OCI-LY1 (cell line): ENCODE measurements around the gene ATAT1.

ENCODE experiments used
- H2AFZ ChIP-seq: fragments of 200-600 bp; sonication (generic), shearing (Covaris generic); 2 replicates; pipeline ENCODE4 v1.6.0; 2014; ENCODE audit warnings: antibody characterized with exemption, mild to moderate bottlenecking, low read length
- H3F3A ChIP-seq: fragments of 200-600 bp; sonication (generic), shearing (Covaris generic); 2 replicates; pipeline ENCODE4 v1.6.0; 2014; ENCODE audit warnings: mild to moderate bottlenecking, antibody characterized with exemption, low read length, moderate library complexity; ENCODE audit not compliant: insufficient read depth
- H3K27ac ChIP-seq: fragments of 200-600 bp; sonication (generic); 2 replicates; pipeline ENCODE4 v1.5.1; 2014; ENCODE audit warnings: low read length, mixed run types, mild to moderate bottlenecking, low read depth; ENCODE audit not compliant: poor library complexity, severe bottlenecking
- H3K27me3 ChIP-seq: fragments of 200-600 bp; sonication (generic); 2 replicates; pipeline ENCODE4 v1.6.0; 2014; ENCODE audit warnings: antibody characterized with exemption, mild to moderate bottlenecking, low read length, moderate library complexity; ENCODE audit not compliant: insufficient read depth
- H3K36me3 ChIP-seq: fragments of 200-600 bp; sonication (generic); 2 replicates; pipeline ENCODE4 v1.6.1; 2014; ENCODE audit warnings: mild to moderate bottlenecking, antibody characterized with exemption, low read length, moderate library complexity, mixed read lengths; ENCODE audit not compliant: insufficient read depth
- H3K4me1 ChIP-seq: fragments of 200-600 bp; sonication (generic); 2 replicates; pipeline ENCODE4 v1.5.1; 2014; ENCODE audit warnings: mild to moderate bottlenecking, low read length, moderate library complexity; ENCODE audit not compliant: insufficient read depth, severe bottlenecking
- H3K4me2 ChIP-seq: fragments of 200-600 bp; sonication (generic), shearing (Covaris generic); 2 replicates; pipeline ENCODE4 v1.6.1; 2014; ENCODE audit warnings: low read length
- H3K4me3 ChIP-seq: fragments of 200-600 bp; sonication (generic); 2 replicates; pipeline ENCODE4 v1.5.1; 2014; ENCODE audit warnings: low read length, low read depth, mild to moderate bottlenecking, mixed read lengths; ENCODE audit not compliant: poor library complexity, severe bottlenecking
- H3K79me2 ChIP-seq: fragments of 200-600 bp; shearing (Covaris generic); 2 replicates; pipeline ENCODE4 v1.6.1; 2016; ENCODE audit warnings: mixed run types, low read length, mixed read lengths; ENCODE audit not compliant: insufficient read depth
- H3K9ac ChIP-seq: fragments of 200-600 bp; sonication (generic), shearing (Covaris generic); 2 replicates; pipeline ENCODE4 v1.6.1; 2014; ENCODE audit warnings: mild to moderate bottlenecking, low read length, mixed read lengths
- H3K9me2 ChIP-seq: fragments of 200-600 bp; sonication (generic), shearing (Covaris generic); 2 replicates; pipeline ENCODE4 v1.6.1; 2014; ENCODE audit warnings: low read depth, mild to moderate bottlenecking, low read length, mixed read lengths
- H3K9me3 ChIP-seq: fragments of 200-600 bp; shearing (Covaris generic); 2 replicates; pipeline ENCODE4 v1.6.1; 2014; ENCODE audit warnings: low read length, mixed read lengths
- H4K20me1 ChIP-seq: fragments of 200-600 bp; sonication (generic), shearing (Covaris generic); 2 replicates; pipeline ENCODE4 v1.6.0; 2016; ENCODE audit warnings: mild to moderate bottlenecking, low read length; ENCODE audit not compliant: insufficient read depth
- EZH2 ChIP-seq: fragments of 200-600 bp; sonication (generic), shearing (Covaris generic); IDR thresholded peaks from 2 replicates; pipeline ENCODE4 v1.8.0; 2017; ENCODE audit warnings: borderline replicate concordance, mixed run types, mild to moderate bottlenecking, antibody characterized with exemption, low read length, moderate library complexity, mixed read lengths
- TF ChIP-seq, protein P1 (sequence below): fragments of 200-600 bp; sonication (generic), shearing (Covaris generic); IDR thresholded peaks from 2 replicates; pipeline ENCODE4 v1.5.1; 2017; ENCODE audit warnings: mild to moderate bottlenecking, antibody characterized with exemption, low read length, moderate library complexity, mixed read lengths

The ATAT1 gene

DNA sequence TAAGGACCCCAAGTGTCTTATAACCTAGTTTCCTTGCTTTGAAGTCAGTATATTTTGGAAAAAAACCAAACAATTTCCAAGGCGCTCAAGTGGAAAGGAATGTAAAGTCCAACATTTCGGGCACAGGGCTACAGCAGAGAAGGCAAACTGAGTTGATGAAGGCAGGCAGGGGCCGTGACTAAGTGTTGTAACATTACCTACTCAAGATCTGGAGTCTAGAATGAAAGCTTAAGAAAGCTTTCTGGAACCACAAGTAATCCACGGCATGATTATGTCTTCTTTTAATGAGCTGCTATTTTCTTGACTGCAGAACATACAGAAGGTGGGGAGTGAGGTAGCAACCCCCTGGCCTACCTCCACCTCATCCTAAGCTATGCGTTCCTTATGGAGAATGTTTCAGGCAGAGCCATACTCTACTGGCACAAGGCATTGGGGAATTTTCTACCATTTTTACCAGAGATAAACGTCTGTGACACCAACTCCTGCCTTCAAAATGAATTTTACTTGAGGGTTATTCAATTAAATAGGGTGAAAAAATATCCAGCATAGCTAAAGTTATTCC lies 13.9 kb upstream of the ATAT1 start:
- Histone ChIP-seq H3K79me2 (peaks cover 29% of the 10 kb centered on the region), H3K4me1 (peaks cover 34% of the 10 kb centered on the region), H3K9me2 (no peaks in the 10 kb centered on the region), H3K4me3 (no peak overlapping the region), H4K20me1 (no peaks in the 10 kb centered on the region), H3F3A (0 out of 2 replicates have a peak, but pooled peaks cover 2% of the 10 kb centered on the region), H3K4me2 (peak overlapping the region; percentile 88), H3K9ac (no peak overlapping the region; the same call in 1 of the 2 replicates), H2AFZ (no peak overlapping the region), H3K9me3 (no peaks in the 10 kb centered on the region), H3K27ac (peak overlapping the region; percentile 13), H3K36me3 (peaks cover 88% of the 10 kb centered on the region), H3K27me3 (no peaks in the 10 kb centered on the region)
- TF ChIP-seq, protein P1, sequence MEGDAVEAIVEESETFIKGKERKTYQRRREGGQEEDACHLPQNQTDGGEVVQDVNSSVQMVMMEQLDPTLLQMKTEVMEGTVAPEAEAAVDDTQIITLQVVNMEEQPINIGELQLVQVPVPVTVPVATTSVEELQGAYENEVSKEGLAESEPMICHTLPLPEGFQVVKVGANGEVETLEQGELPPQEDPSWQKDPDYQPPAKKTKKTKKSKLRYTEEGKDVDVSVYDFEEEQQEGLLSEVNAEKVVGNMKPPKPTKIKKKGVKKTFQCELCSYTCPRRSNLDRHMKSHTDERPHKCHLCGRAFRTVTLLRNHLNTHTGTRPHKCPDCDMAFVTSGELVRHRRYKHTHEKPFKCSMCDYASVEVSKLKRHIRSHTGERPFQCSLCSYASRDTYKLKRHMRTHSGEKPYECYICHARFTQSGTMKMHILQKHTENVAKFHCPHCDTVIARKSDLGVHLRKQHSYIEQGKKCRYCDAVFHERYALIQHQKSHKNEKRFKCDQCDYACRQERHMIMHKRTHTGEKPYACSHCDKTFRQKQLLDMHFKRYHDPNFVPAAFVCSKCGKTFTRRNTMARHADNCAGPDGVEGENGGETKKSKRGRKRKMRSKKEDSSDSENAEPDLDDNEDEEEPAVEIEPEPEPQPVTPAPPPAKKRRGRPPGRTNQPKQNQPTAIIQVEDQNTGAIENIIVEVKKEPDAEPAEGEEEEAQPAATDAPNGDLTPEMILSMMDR = no peak
- TF ChIP-seq EZH2 = no peak

DNA sequence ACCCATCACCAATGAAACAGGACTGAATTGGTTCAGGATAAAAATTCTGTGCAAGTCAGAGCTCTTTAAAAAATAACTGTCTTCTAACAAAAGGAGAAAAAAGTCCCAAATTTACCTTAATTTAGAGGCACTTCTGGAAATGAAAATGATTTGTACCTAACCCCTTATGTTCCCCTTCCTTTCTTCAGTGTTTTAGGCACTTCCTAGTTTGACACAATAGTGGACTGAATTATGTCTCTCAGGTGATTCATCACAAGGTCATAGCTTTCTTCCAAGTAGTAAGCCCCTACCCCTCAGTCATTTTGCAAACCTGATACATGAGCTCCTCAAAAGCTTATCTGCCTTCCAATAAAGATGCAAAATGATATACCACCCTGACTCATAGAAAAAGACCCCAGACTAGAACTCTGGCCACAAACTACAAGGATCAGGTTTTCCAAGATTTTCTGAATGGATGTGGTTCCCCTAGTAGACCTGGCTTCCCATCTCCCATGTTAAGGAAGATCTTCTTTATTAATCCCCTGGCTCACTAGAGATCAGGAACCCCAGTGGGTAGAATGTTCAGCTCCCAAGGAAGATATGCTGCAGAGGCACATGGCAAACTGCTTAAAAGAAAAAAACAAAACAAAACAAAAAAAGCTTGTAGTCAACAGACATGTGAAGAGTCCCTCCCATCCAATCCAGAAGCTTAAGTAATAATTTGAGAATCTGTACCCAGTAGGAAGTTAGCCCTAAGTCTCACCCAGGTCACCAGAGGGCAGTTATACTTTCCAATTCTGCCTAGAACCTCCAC lies 13.2 kb upstream of the ATAT1 start:
- Histone ChIP-seq H3K4me2 (peak overlapping the region; percentile 88), H3K27me3 (no peaks in the 10 kb centered on the region), H3K27ac (peak overlapping the region; percentile 23), H3K4me1 (peaks cover 38% of the 10 kb centered on the region), H3K9me2 (no peaks in the 10 kb centered on the region), H2AFZ (no peak overlapping the region), H3F3A (0 out of 2 replicates have a peak, but pooled peaks cover 2% of the 10 kb centered on the region), H3K36me3 (peaks cover 81% of the 10 kb centered on the region), H4K20me1 (no peaks in the 10 kb centered on the region), H3K9me3 (no peaks in the 10 kb centered on the region), H3K9ac (peak overlapping the region; percentile 99; the same call in 1 of the 2 replicates), H3K4me3 (peak overlapping the region; percentile 97), H3K79me2 (peaks cover 34% of the 10 kb centered on the region)
- TF ChIP-seq EZH2 = no peak
- TF ChIP-seq, protein P1 = 0 out of 2 replicates have a peak, but pooled peaks have one; percentile 9

DNA sequence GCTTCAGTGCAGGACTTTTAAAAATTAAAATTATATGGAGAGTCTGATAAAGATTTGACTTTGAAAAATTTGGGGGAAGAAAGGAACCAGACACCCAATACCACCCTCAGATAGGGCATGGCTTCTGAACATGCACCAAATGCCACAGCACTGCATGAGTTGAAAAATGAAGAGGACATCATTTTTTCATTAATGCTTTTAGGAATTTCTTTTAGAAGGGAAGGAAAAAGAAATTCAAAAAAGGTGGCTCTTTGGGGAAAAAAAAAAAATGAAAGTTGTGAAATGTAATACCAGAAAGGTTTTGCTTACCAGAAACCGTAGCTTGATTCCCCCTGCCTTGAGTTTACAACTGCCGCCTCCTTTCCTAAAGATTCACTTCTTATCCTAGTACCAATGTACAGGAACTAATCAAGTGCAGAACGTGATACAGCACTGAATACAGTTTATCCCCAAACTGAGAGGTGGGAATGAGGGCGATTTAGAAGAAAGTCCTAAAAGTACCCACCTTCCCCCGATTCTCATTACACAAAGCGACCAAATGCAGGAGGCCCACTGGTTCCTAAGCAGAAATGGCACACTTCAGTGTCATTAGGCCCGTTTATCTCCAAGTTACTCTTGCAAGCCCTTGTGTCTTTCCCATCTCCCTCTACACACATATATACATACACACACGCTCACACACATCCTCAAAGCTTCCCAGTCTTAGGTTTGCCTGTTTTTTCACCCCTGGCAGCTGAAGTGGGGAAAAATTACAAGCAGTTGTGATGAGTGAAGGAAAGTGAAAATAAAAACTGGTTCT lies 12.4 kb upstream of the ATAT1 start:
- H3K4me2 ChIP-seq = peak overlapping the region; percentile 88
- H3K9ac ChIP-seq = peak overlapping the region; percentile 99
- peaks cover 40% of the 10 kb centered on the region for H3K79me2 ChIP-seq
- 0 out of 2 replicates have a peak, but pooled peaks cover 2% of the 10 kb centered on the region for H3F3A ChIP-seq
- H3K4me1 ChIP-seq = peaks cover 46% of the 10 kb centered on the region
- no peaks in the 10 kb centered on the region for H3K27me3 ChIP-seq
- H3K9me3 ChIP-seq = no peaks in the 10 kb centered on the region
- no peaks in the 10 kb centered on the region for H4K20me1 ChIP-seq
- peak overlapping the region; percentile 93 for H3K27ac ChIP-seq
- peaks cover 76% of the 10 kb centered on the region for H3K36me3 ChIP-seq
- no peak for TF ChIP-seq EZH2
- TF ChIP-seq, protein P1 = no peak
- H3K9me2 ChIP-seq = no peaks in the 10 kb centered on the region
- no peak overlapping the region for H2AFZ ChIP-seq
- H3K4me3 ChIP-seq = peak overlapping the region; percentile 97
